B cell (primary cell): ENCODE results near the gene CCDC134. TPM values are rescaled to one million over a fixed set of nuclear protein-coding genes. Genes with fewer than 3 reads are reported as not detected.
A peak's percentile ranks its signal among the peaks of the same experiment; 100 is the strongest.

Experiments used
- ATAC-seq: fragments of 200-7000 bp; cut with Tn5 transposase; one replicate; pipeline ENCODE4 v1.10.0; 2021; ENCODE audit warnings: low read depth, mild to moderate bottlenecking, moderate number of reproducible peaks, moderate library complexity
- CTCF ChIA-PET: fragments of 350-600 bp; sonication (Branson Sonifier 250); formaldehyde crosslinking; loops from one replicate; lab custom pipeline; 2021; ENCODE audit warnings: antibody characterized with exemption, inconsistent platforms; lab: Charles Lee
- POLR2A ChIA-PET: fragments of 350-600 bp; sonication (Branson Sonifier 250); formaldehyde crosslinking; loops from one replicate; lab custom pipeline; 2021; ENCODE audit warnings: antibody characterized with exemption; lab: Charles Lee
- DNase-seq: peaks from one replicate; pipeline ENCODE4 v3.0.0; 2013
- H2AFZ ChIP-seq: 2 replicates; pipeline ENCODE4 v1.6.1; 2012; ENCODE audit warnings: mild to moderate bottlenecking, low read depth, low read length; ENCODE audit not compliant: insufficient read depth, poor library complexity, severe bottlenecking
- H3K27ac ChIP-seq, 2 donors: 1 replicate in 1 of 2; 2 replicates in 1 of 2; pipeline ENCODE4 v1.5.1; 2012 to 2013; ENCODE audit warnings: low read length in 2 of 2, mild to moderate bottlenecking in 2 of 2, moderate library complexity in 1 of 2
- H3K27me3 ChIP-seq, 4 experiments: fragments of 200-600 bp in 1 of 4; sonication (generic) in 1 of 4; replicated peaks in 1 of 4; 1 replicate in 2 of 4; 2 replicates in 2 of 4; pipeline versions ENCODE4 v1.6.1 to v1.7.0; 2013 to 2016; ENCODE audit warnings: low read length in 3 of 4, mild to moderate bottlenecking in 2 of 4, mixed read lengths in 1 of 4, moderate library complexity in 1 of 4; ENCODE audit not compliant: insufficient read depth in 4 of 4, control insufficient read depth in 3 of 4; ENCODE audit errors: control extremely low read depth in 1 of 4
- H3K36me3 ChIP-seq, 2 experiments: replicated peaks in 1 of 2; 1 replicate in 1 of 2; 2 replicates in 1 of 2; pipeline versions ENCODE4 v1.6.1 to v1.7.1; 2013; ENCODE audit warnings: low read length in 1 of 2; ENCODE audit not compliant: insufficient read depth in 2 of 2, control insufficient read depth in 1 of 2; ENCODE audit errors: control extremely low read depth in 1 of 2, extremely low read depth in 1 of 2
- H3K4me1 ChIP-seq, 2 donors: fragments of 200-600 bp in 1 of 2; sonication (generic) in 1 of 2; 1 replicate in 1 of 2; 2 replicates in 1 of 2; pipeline versions ENCODE4 v1.5.1 to v1.6.1; 2013 to 2017; ENCODE audit warnings: low read length in 2 of 2; ENCODE audit not compliant: control insufficient read depth in 2 of 2, insufficient read depth in 2 of 2
- H3K4me2 ChIP-seq: replicated peaks from 2 replicates; pipeline ENCODE3; 2012; ENCODE audit warnings: mild to moderate bottlenecking, low read depth, low read length; ENCODE audit not compliant: poor library complexity, severe bottlenecking
- H3K4me3 ChIP-seq, 5 experiments: fragments of 200-600 bp in 1 of 5; sonication (generic) in 1 of 5; 1 replicate in 3 of 5; 2 replicates in 2 of 5; pipeline versions ENCODE4 v1.5.1 to v1.7.0; 2011 to 2016; ENCODE audit warnings: low read length in 4 of 5, mild to moderate bottlenecking in 4 of 5, low read depth in 2 of 5, control low read depth in 1 of 5, moderate library complexity in 1 of 5; ENCODE audit not compliant: insufficient read depth in 1 of 5; ENCODE audit errors: control extremely low read depth in 1 of 5, extremely low read depth in 1 of 5
- H3K79me2 ChIP-seq: fragments of 200-600 bp; sonication (generic); one replicate; pipeline ENCODE4 v1.6.0; 2016; ENCODE audit warnings: low read length; ENCODE audit not compliant: control insufficient read depth, insufficient read depth
- H3K9ac ChIP-seq: fragments of 200-600 bp; sonication (generic); 2 replicates; pipeline ENCODE4 v1.6.1; 2017; ENCODE audit warnings: mild to moderate bottlenecking, low read length, moderate library complexity
- H3K9me3 ChIP-seq, 3 donors: one replicate each; pipeline versions ENCODE4 v1.6.1 to v1.7.1; 2013; ENCODE audit warnings: low read length in 2 of 3; ENCODE audit not compliant: control insufficient read depth in 2 of 3, insufficient read depth in 1 of 3; ENCODE audit errors: control extremely low read depth in 1 of 3
- H4K20me1 ChIP-seq: 2 replicates; pipeline ENCODE4 v1.6.0; 2012; ENCODE audit warnings: mild to moderate bottlenecking, low read length; ENCODE audit not compliant: insufficient read depth, control insufficient read depth, poor library complexity, severe bottlenecking
- H3K27ac Mint-ChIP-seq: one replicate; pipeline ENCODE4 v1.8.0; 2021; ENCODE audit warnings: mixed read lengths
- H3K27me3 Mint-ChIP-seq: one replicate; pipeline ENCODE4 v1.8.0; 2021; ENCODE audit warnings: mixed read lengths
- H3K4me1 Mint-ChIP-seq: one replicate; pipeline ENCODE4 v1.8.0; 2021; ENCODE audit warnings: mixed read lengths
- H3K4me3 Mint-ChIP-seq: one replicate; pipeline ENCODE4 v1.8.0; 2021; ENCODE audit warnings: mixed read lengths
- H3K9me3 Mint-ChIP-seq: one replicate; pipeline ENCODE4 v1.8.0; 2022; ENCODE audit warnings: mixed read lengths; ENCODE audit not compliant: insufficient read depth
- CTCF ChIP-seq: fragments of 200-600 bp; IDR thresholded peaks from one replicate; pipeline ENCODE4 v1.8.0; 2022; ENCODE audit warnings: antibody characterized with exemption, mild to moderate bottlenecking
- EZH2 ChIP-seq: IDR thresholded peaks from 2 replicates; pipeline ENCODE4 v1.6.1; 2012; ENCODE audit warnings: borderline replicate concordance, low read depth, mild to moderate bottlenecking, moderate library complexity, low read length; ENCODE audit not compliant: insufficient read depth, poor library complexity, severe bottlenecking
- WGBS: methylation state at CpG from one replicate; pipeline ENCODE4 v1.1.5; 2013; ENCODE audit warnings: missing lambda C conversion rate; ENCODE audit not compliant: insufficient coverage; 5-methylcytosine and 5-hydroxymethylcytosine counted together
- intact Hi-C: fragments of 100-400 bp; cut with micrococcal nuclease; formaldehyde crosslinking; loops from one replicate; pipeline ENCODE4 v1.10.0; 2022
- polyA plus RNA-seq: library from polyadenylated mRNA; depleted of rRNA; stranded (reverse); fragments of >200 nt; gene quantifications from 2 replicates; pipeline ENCODE4 v1.2.3, GENCODE V29; 2012
- total RNA-seq, 2 donors: library from RNA; stranded (reverse); fragments of 120-200 nt in 1 of 2; gene quantifications; 1 replicate in 1 of 2; 2 replicates in 1 of 2; pipeline versions ENCODE4 v1.2.3 to v1.2.4, GENCODE V29; 2013 to 2022

CCDC134 gene
- total and polyA plus RNA-seq, 2 donors (not counting 1 experiment from before 2014, with no cell fraction given), result 4.4 to 18.1 TPM

DNA sequence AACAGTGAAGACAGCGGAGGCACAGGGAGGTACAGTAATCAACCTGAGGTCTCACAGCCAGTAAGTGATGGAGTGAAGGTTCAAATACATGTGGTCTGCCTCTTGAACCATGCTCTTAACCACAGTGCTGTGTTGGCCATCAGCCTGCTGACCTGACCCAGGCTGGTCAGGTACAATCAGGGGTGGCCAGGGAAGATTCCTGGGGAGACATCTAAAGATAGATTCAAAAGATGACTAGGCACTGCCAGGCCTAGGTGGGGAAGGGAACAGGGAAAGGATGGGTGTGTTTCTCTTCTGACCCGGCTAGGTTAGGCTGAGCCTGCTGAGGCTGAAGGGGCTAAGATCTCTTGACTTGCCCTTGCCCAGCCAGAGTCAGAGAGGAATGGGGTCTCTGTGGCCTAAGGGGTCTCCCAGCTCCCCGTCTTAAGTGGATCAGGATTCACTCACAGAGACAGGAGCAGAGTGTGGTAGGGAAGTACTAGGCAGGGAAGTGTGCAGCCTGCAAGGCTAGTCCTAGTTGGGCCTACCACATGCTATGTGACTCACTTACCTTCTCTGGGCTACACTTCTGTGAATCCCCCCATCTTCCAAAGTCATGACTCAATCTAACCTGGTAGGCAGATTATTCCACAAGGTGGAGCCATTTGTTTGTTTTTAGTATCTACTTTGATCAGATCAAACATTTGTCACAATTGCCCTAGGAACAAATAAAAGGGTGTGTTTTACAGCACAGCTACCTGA is 22.0 kb downstream of the CCDC134 start:
- no peaks in the 10 kb centered on the region for H3K4me1 ChIP-seq
- ChIA-PET CTCF (interaction anchor here (0.6 to 3.9 kb wide), 25 partner anchors 11 to 330 kb away, joined by 3 to 45 read pairs (median 5); partner anchors contain the start of genes CCDC134, CENPM, MEI1 and SMIM45), POLR2A (interaction anchor here (0.7 to 2.7 kb wide), 7 partner anchors 78 to 125 kb away, joined by 3 to 15 read pairs (median 8); no protein-coding TSS in a partner anchor)
- Mint-ChIP-seq H3K4me3 (no peak overlapping the region), H3K4me1 (peaks cover 7% of the 10 kb centered on the region), H3K27me3 (no peaks in the 10 kb centered on the region), H3K9me3 (no peaks in the 10 kb centered on the region), H3K27ac (peak overlapping the region; percentile 57)
- peaks cover 0 to 29% of the 10 kb centered on the region in 2 experiments for H3K36me3 ChIP-seq
- intact Hi-C loops, result loop anchor here (1.0 to 2.0 kb wide), 6 partner anchors 10 to 135 kb away; no protein-coding TSS in a partner anchor
- no peak overlapping the region for H2AFZ ChIP-seq
- H3K4me2 ChIP-seq, result no peak overlapping the region
- no peaks in the 10 kb centered on the region for H3K9me3 ChIP-seq
- H3K27ac ChIP-seq, result no peak overlapping the region
- H4K20me1 ChIP-seq, result no peaks in the 10 kb centered on the region
- no peaks in the 10 kb centered on the region for H3K27me3 ChIP-seq
- 92% methylated on average over 3 of the region's 3 CpGs for WGBS
- H3K79me2 ChIP-seq, result peaks cover 14% of the 10 kb centered on the region
- no peak overlapping the region for H3K9ac ChIP-seq
- TF ChIP-seq EZH2 (no peak), CTCF (peak; percentile 74)
- DNase-seq (peak; percentile 85), ATAC-seq (peak; percentile 84)
- no peak overlapping the region for H3K4me3 ChIP-seq

DNA sequence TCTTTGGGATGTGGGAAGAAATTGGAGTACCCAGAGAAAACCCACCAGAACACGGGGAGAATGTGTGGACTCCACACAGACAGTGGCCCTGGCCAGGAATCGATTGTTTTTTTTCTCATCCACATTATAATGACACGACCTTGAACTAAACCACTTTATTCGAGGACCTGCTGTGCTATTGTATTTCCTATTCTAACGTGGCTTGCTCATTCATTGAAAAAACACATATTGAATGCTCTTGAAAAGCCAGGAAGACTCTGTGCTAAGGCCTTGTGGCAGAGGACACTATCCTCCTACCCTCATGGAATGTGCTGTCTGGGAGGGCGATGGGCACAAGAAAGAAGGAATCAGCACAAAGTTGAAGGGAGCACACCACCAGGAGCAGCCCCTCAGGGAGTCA is 23.3 kb downstream of the CCDC134 start:
- no peak overlapping the region for H3K4me2 ChIP-seq
- intact Hi-C loops, result loop anchor here (2.0 kb wide), 1 partner anchor 127 kb away; no protein-coding TSS in a partner anchor
- POLR2A ChIA-PET, result no interaction called here

More for the DNA sequence above, 23.3 kb downstream of the CCDC134 start:
- DNase-seq, result no peak
- no peaks in the 10 kb centered on the region for H3K4me1 ChIP-seq
- CTCF ChIA-PET, result interaction anchor here (1.1 to 3.9 kb wide), 3 partner anchors 9 to 125 kb away, joined by 5 to 25 read pairs (median 6); partner anchors contain the start of genes MEI1 and SREBF2
- Mint-ChIP-seq H3K27me3 (no peaks in the 10 kb centered on the region), H3K4me1 (peaks cover 9% of the 10 kb centered on the region), H3K27ac (no peak overlapping the region), H3K9me3 (no peaks in the 10 kb centered on the region), H3K4me3 (no peak overlapping the region)
- 93% methylated on average over 5 of the region's 6 CpGs for WGBS
- no peak overlapping the region for H3K27ac ChIP-seq
- no peaks in the 10 kb centered on the region for H4K20me1 ChIP-seq
- H2AFZ ChIP-seq, result no peak overlapping the region
- H3K79me2 ChIP-seq, result peaks cover 14% of the 10 kb centered on the region
- no peak overlapping the region for H3K9ac ChIP-seq
- TF ChIP-seq EZH2 (no peak), CTCF (no peak)
- ATAC-seq, result no peak
- H3K27me3 ChIP-seq, result no peaks in the 10 kb centered on the region
- no peaks in the 10 kb centered on the region for H3K9me3 ChIP-seq
- no peak overlapping the region for H3K4me3 ChIP-seq
- peaks cover 0 to 20% of the 10 kb centered on the region in 2 experiments for H3K36me3 ChIP-seq
